ENCODE measurements around the gene POLR2J3.
A peak's percentile ranks its signal among the peaks of the same experiment; 100 is the strongest.
"Not testable (repeated sequence)": the region's sequence is repeated elsewhere in the genome, so short reads cannot be mapped to it uniquely, and the experiment has no call there.

Gene POLR2J3

DNA sequence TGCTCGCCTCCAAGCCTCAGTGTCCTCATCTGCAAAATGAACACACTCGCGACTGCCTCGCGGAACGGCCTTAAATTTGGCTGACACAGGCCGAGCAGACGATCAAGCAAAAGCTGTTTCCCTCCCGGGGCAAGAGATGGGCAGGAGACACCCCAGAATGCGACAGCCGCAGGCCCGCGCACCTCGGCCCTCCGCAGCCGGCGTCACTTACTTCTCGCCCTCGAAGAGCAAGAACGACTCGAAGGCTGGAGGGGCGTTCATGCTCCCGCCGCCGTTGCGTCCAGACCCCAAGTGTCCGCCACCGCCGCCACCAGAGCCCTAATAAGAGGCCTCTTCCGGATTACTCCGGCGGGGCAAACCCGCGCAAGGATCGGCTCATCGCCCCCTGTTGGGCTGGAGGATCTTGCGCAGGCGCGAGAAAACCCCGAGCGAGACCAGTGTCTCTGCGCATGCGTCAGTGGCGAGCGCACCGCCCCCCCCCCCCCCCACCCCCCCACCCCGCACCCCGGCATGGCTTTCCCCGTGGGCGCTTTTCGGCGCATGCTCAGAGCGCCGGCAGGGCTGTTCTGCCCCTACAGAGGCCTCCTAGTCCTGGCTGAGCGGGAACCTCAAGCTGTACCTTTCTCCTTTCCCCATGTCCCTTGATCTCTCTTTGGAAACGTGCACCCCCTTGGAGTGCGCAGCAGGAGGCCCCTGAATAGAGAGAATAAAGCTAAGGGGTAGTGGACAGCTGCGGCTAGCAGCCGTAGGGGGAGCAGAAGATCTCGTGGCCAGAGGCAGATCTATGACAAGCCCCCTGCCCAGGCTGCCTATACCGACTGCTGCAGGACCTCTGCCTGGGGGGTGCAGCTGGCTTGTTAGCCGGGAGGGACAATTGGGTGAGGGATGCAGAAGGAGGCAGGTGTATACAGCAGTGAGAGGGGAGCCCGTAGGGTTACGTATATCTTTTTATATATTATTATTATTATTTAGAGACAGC, at the start of gene POLR2J3:
TSS of gene POLR2J3 (minus strand) at position 323 of the 979 bp plus-strand sequence. CDS start at position 261, 62 bp downstream.
- peak; percentile 100 for DNase-seq

DNA sequence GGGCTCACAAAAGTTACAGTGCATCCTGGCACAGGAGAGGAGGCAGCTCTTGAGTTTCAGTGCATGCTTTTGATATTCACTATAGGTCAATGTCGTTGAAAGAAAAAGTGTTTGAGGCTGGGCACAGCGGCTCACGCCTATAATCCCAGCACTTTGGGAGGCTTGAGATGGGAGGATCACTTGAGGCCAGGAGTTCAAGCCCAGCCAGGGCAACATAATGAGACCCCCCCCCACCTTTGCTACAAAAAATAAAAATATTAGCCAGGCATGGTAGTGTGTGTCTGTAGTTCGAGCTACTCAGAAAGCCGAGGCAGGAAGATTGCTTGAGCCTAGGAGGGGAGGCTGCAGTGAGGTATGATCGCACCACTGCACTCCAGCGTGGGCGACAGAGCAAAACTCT, 45.7 kb upstream of the POLR2J3 start:
- DNase-seq = not testable (repeated sequence)

DNA sequence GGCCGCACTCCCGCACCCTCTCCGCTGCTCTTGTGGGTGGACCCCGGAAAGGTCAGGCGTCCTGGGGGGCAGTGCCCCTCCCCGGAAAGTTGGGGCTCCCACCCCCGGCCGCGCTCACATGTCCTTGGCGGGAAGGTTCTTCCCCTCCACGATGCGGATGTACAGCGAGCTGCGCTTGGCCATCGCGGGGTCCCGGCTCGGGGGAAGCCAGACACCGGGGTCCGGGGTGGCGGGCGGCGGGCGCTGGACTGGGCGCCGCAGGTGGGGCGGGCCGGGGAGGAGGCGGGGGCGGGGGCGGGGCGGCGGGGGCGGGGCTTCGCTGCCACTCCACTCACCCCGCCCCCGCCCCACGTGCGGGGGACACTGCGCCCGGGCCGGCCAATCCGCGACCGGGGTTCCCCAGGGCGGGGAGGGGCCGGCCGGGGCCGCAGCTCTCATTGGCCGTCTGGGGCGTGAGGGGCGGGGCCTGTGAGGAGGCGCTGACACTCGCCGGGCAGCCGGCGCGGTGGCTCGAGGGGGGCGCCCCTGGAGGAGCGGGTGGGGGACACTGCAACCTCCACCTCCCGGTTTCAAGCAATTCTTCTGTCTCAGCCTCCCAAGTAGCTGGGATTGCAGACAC, 44.2 kb upstream of the POLR2J3 start, which contains the start of gene RASA4:
TSS of gene RASA4 (minus strand) at position 250 of the 619 bp plus-strand sequence. CDS start at position 183, 67 bp downstream.
- peak; percentile 43 for DNase-seq

- not testable (repeated sequence) for DNase-seq
These were observed 43.5 kb upstream of the POLR2J3 start for GRCh38 chr7:102615930-102616329.

DNA sequence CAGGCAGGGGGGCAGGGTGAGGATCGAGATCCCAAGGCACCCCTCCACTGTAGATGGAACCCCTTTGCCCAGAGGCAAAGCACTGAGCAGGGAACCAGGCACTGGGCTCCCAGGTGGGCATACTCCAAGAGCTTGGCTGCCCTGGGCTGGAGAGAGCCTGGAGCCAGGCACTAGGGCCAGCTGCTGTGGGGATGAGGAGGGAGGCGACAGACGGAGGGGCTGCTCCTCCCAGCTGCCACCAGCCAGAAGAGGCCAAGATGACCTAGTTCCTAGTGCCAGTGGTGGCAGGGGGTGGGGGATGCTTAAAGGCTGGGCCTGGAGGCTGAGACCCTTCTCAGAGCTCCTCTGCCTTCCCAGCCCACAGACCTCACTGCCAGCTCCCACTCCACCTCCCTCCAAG, 42.5 kb upstream of the POLR2J3 start:
- DNase-seq = not testable (repeated sequence)

GRCh38 chr7:102614346-102614697, 41.9 kb upstream of the POLR2J3 start:
- DNase-seq = not testable (repeated sequence)

GRCh38 chr7:102613575-102614345, 41.4 kb upstream of the POLR2J3 start:
- not testable (repeated sequence) for DNase-seq

DNA sequence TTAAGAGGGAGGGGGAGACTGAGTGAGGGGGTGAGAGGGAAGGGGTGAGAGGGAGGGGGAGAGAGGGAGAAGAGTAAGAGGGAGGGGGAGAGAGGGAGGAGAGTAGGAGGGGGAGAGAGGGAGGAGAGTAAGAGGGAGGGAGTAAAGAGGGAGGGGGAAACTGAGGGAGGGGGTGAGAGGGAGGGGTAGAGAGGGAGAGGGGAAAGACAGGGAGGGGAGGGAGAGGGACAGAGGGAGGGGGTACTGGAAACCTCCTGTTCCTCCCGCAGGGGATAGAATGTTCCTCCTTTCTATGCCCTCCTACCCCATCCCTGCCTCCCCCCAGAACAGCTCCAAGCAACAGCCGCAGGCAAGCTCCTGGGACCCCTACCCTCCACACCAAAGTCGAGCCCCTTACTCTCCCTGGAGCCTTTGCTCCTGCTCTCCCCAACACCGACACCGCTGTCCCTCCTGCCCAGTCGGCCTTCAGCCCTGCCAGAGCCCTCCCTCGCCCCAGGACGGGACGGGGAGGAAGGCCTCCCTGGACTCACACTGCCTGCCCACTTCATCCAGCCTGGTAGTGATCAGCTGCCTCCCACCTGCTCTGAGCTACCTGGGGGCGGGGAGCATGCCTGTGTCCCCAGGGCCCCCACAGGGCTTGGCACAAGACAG, 39.4 kb upstream of the POLR2J3 start:
- not testable (repeated sequence) for DNase-seq

DNA sequence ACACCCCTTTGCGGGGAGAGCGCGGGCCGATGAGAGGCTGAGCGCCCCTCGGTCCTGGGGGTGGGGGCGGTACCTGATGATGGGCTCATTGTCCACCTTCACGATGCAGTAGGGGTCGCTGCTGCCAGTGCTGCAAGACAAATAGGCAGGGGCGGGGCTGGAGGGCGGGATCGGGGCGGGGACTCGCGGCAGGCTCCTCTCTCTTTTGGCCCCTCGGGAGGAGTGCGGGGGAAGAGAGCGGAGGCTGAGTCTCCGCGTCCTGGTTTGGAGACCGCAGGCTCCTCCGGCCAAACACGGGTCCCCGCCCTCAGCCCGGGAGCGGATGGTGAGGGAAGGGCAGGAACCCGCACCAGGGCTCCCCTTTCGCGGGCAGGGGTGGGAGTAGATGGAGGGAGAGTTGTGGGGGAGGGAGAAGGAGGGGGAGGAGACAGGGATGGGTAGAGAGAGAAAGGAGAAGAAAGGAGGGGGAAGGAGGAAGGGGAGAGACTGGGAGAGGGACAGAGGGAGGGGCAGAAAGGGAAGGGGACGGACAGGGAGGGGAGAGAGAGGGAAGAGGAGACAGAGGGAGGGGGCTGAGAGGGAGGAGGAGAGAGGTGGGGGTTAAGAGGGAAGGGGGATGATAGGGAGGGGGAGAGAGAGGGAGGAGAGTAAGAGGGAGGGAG, 38.8 kb upstream of the POLR2J3 start:
- not testable (repeated sequence) for DNase-seq

DNA sequence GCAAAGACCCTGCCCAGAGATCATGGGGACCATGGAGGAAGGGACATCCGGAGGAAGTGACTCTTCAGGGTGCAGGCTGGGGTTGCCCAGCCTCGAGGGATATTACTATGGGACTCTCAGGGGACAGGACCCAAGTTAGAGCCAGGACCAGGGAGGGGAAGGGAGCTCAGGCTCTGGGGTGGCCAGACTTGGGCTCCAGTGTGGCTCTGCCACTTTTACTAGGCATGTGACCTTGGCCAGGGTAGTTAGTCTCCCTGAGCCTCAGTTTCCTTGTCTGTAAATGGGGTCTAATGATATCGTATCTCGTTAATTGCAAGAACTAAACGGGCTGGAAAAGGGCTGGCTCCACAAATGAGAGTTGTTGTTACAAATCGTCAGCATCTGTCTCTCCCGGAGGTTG, 38.1 kb upstream of the POLR2J3 start:
- not testable (repeated sequence) for DNase-seq

- DNase-seq = not testable (repeated sequence)
These were observed 37.4 kb upstream of the POLR2J3 start for GRCh38 chr7:102609734-102610133.

GRCh38 chr7:102606848-102607247, 34.5 kb upstream of the POLR2J3 start:
- DNase-seq = not testable (repeated sequence)

- DNase-seq = not testable (repeated sequence)
These were observed 32.2 kb upstream of the POLR2J3 start for GRCh38 chr7:102604431-102605145.

GRCh38 chr7:102602317-102602716, 29.9 kb upstream of the POLR2J3 start:
- DNase-seq = not testable (repeated sequence)

GRCh38 chr7:102599699-102600098, 27.3 kb upstream of the POLR2J3 start:
- not testable (repeated sequence) for DNase-seq

DNA sequence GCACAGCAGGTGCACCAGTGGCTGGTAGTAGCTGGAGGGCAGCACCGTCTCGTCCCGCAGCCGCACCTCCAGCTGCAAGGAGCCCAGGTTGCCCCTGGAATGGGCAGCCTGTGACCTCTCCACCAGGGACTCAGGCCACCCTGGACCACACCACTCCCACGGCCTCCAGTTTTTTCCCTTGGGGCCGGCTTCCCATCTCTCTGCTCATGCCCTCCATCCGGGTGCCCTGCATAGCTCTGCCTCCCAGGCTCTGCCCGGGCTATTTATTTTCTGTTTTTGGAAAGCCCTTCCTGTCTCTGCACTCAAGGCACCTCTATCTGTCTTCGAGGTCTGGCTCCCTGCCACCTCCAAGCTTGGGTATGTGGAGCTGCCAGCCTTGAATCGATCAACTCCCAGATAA, 23.7 kb upstream of the POLR2J3 start:
- DNase-seq = not testable (repeated sequence)

GRCh38 chr7:102593637-102594334, 21.4 kb upstream of the POLR2J3 start:
- DNase-seq = not testable (repeated sequence)

DNA sequence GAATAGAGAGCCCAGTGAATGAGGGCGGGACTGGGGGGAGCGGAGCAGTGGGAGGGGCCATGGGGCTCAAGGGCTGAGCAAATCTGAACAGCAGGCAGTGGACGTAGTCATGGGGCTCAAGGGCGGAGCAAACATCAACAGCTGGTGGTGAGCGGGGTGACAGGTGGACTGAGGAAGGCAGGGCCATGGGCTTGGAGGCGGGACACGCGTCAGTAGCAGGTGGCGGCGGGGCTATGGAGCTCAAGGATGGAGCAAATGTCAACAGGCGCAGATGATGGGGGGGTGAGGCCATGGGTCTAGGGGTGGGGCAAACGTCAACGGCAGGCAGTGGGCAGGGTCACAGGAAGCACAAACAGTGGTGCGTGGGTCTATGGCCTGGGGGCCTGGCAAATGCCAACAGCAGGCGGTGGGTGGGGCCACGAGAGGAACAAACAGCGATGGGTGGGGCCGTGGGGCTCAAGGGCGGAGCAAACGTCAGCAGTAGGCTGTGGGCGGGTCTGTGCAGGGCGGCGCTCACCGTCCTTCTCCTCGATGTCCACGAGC, 20.2 kb upstream of the POLR2J3 start:
- DNase-seq = peak; percentile 15

DNA sequence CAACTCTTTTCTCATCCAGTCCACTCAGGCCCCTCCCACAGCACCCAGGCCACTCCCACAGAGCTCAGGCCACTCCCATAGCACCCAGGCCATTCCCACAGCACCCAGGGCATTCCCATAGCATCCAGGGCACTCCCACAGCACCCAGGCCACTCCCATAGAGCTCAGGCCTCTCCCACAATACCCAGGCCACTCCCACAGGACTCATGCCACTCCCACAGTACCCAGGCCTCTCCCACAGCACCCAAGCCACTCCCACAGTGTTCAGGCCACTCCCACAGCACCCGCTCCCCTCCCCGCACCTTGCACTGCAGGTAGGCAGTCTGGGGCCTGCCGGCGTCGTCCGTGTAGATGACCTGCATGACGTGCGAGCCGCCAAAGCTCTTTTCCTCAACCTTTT, 17.5 kb upstream of the POLR2J3 start:
- not testable (repeated sequence) for DNase-seq

DNA sequence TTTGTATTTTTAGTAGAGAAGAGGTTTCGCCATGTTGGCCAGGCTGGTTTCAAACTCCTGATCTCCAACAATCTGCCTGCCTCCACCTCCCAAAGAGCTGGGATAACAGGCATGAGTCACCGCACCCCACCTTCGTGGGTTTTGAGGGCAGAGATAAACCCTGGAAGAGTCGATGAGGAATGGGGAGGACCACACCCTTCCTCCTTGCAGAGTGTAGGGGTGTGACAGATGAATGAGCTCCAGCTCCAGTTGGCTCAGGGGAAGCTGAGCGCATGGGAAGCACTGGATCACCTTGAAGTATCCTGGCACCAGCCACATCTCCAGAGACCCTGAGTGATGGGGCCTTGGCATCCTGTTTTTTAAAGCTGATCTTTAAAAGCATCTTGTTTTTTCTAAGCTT, 11.1 kb upstream of the POLR2J3 start:
- DNase-seq = not testable (repeated sequence)

Measured in stimulated activated CD4-positive, alpha-beta T cell treated with anti-CD3 and anti-CD28 coated beads, Interleukin-4, amount 100 ng/mL, for 1 hour (primary cell).